ENCODE data around the gene CHD6. TPM values are rescaled to one million over a fixed set of nuclear protein-coding genes. Genes with fewer than 3 reads are reported as not detected.

Gene CHD6
- total RNA-seq, 2 donors from 2014 or later, result 40.9 to 72.0 TPM

DNA sequence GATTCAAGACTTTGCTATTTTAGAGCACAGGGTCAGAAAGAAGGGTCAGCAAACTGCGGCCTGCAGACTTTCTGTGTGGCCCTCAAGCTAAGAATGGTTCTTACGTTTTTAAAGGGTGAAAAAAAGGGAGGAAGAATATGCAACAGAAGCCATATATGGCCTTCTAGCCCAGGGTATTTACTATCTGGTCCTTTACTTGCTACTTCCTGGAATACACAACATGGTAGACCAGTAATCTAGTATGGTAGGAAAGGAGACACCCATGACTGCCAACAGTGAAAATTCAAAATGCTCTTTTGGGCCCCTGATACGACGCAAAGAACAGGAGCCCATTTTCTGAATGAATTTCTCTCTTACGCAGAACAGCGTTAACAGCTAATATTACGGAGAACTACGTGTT lies 191.2 kb downstream of the CHD6 start:
- Histone ChIP-seq H3K27ac (no peak overlapping the region), H3K9me3 (no peaks in the 10 kb centered on the region), H3K4me1 (replicated peaks) (no peaks in the 10 kb centered on the region), H3K36me3 (no peaks in the 10 kb centered on the region), H3K4me3 (no peak overlapping the region), H3K27me3 (replicated peaks; ENCODE audit: insufficient read depth) (no peaks in the 10 kb centered on the region)
- no peak for DNase-seq (ENCODE audit: low spot score)
- intact Hi-C loops (cut with DNase I), result no loop called here
- WGBS, result 87% methylated on average over 8 of the region's 8 CpGs
- TF ChIP-seq, protein P1, sequence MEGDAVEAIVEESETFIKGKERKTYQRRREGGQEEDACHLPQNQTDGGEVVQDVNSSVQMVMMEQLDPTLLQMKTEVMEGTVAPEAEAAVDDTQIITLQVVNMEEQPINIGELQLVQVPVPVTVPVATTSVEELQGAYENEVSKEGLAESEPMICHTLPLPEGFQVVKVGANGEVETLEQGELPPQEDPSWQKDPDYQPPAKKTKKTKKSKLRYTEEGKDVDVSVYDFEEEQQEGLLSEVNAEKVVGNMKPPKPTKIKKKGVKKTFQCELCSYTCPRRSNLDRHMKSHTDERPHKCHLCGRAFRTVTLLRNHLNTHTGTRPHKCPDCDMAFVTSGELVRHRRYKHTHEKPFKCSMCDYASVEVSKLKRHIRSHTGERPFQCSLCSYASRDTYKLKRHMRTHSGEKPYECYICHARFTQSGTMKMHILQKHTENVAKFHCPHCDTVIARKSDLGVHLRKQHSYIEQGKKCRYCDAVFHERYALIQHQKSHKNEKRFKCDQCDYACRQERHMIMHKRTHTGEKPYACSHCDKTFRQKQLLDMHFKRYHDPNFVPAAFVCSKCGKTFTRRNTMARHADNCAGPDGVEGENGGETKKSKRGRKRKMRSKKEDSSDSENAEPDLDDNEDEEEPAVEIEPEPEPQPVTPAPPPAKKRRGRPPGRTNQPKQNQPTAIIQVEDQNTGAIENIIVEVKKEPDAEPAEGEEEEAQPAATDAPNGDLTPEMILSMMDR (IDR thresholded peaks at IDR 0.05), result no peak
- TF ChIP-seq POLR2A (IDR thresholded peaks at IDR 0.05) (no peak), POLR2AphosphoS5 (IDR thresholded peaks at IDR 0.05) (no peak)

DNA sequence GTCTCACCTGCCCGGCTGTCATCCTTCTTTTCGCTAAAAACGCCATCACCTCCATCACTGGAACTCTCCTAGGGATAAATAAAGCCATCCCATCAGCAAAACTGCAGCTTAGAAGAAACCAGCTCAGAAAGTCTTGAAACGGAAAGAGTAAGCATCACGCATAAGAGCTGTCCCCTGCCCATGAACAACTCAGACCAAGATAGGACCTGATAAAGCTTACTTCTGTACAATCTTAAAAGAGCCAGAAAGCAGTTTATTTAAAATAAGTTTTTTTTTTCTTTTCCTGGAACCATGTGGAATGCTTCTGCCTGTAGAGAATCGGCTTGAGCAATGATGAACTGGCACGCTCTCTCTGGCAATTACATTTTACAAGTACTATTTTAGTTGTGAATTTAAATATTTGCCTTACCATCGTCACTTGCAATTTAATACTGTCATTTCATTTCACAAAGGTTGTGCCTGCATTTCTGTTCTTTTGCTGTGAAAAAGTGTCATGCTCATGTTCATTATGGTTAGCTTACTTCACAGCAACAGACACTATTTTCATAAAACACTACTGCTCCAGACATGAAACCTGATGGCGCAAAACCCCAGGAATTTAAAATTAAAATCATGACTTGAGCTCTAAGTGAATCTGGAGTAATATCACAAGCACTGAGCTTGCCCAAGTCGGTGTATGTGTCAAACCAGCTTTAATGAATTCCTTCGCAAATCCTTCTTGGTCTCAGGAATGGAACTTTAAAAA lies 191.9 kb downstream of the CHD6 start:
- Histone ChIP-seq H3K36me3 (peaks cover 0 to 4% of the 10 kb centered on the region in 2 donors), H3K27me3 (replicated peaks; ENCODE audit: insufficient read depth) (no peaks in the 10 kb centered on the region), H3K4me3 (no peak overlapping the region), H3K27ac (no peak overlapping the region), H3K4me1 (replicated peaks) (no peaks in the 10 kb centered on the region), H3K9me3 (no peaks in the 10 kb centered on the region)
- intact Hi-C loops (cut with DNase I), result no loop called here
- DNase-seq (ENCODE audit: low spot score), result no peak
- TF ChIP-seq POLR2A (IDR thresholded peaks at IDR 0.05) (no peak), POLR2AphosphoS5 (IDR thresholded peaks at IDR 0.05) (no peak)
- TF ChIP-seq, protein P1 (IDR thresholded peaks at IDR 0.05), result no peak
- WGBS, result 72% methylated on average over 11 of the region's 11 CpGs

DNA sequence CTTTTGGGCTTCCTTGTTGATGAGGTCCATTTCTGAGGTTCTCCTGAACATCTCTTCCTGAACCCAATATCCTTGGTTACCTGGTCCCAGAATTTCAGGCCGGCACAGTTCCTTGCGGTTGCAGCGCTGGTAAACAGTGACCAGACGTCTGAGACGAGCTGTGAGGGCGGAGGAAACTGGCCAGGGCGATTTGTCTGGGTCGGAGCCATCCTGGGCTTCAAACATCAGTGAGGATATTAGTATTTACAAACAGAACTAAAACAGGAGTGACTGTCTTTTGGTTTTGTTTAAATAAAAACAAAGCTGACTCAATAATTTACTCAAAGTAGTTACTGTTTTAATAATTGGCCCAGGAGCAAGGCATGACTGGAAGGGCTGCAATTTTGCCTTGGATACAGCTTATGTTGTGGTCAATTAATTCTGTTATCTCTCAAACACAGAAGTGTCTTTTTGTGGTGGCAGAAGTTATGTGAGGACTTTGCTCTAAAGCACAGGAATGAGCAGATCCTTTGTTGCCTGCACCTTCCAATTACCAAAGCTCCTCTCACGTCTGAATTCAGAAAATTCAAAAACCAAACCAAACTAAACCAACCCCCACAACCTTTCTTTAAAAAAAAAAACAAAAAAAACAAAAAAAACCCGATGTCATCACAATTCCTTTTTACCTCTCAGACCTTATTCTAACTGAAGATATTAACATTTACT lies 192.8 kb downstream of the CHD6 start:
- no peak for DNase-seq (ENCODE audit: low spot score)

DNA sequence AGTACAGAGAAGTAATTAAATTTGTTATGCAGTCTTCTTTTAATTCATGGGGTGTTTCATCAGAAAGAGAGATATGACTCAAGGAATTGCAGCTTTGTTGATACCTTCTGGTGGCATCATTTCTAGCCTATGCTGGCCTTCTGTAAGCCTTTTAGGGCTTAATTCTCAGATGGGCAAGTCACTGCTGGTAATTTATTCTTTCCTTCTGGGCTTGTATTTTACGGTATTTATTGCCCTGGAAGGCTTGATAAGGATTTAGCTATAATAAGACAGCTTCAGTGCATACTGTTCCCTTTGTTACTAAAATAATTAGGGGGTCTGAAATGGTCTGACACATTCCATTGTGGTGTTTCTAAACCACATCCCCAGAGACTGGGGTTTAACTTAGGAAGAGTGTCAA lies 193.6 kb downstream of the CHD6 start:
- WGBS, result 10% methylated on average over 1 of the region's 1 CpG
- H3K36me3 ChIP-seq, result peaks cover 0 to 5% of the 10 kb centered on the region in 2 donors
- H3K27me3 ChIP-seq (replicated peaks; ENCODE audit: insufficient read depth), result no peaks in the 10 kb centered on the region
- no peaks in the 10 kb centered on the region for H3K9me3 ChIP-seq
- DNase-seq (ENCODE audit: low spot score), result no peak
- no peaks in the 10 kb centered on the region for H3K4me1 ChIP-seq (replicated peaks)
- H3K4me3 ChIP-seq, result no peak overlapping the region
- peak overlapping the region in 1 of 2 donors; percentile 3 for H3K27ac ChIP-seq
- no peak for TF ChIP-seq POLR2AphosphoS5 (IDR thresholded peaks at IDR 0.05)
- intact Hi-C loops (cut with DNase I), result no loop called here

More for the DNA sequence above, 192.8 kb downstream of the CHD6 start:
- Histone ChIP-seq H3K27me3 (replicated peaks; ENCODE audit: insufficient read depth) (no peaks in the 10 kb centered on the region), H3K36me3 (peaks cover 0 to 5% of the 10 kb centered on the region in 2 donors), H3K4me3 (no peak overlapping the region), H3K9me3 (no peaks in the 10 kb centered on the region), H3K4me1 (replicated peaks) (no peaks in the 10 kb centered on the region), H3K27ac (peak overlapping the region; percentile 3 to 6)
- intact Hi-C loops (cut with DNase I), result no loop called here
- TF ChIP-seq POLR2AphosphoS5 (IDR thresholded peaks at IDR 0.05), result peak; percentile 6
- no peak for TF ChIP-seq POLR2A (IDR thresholded peaks at IDR 0.05)
- WGBS, result 52% methylated on average over 10 of the region's 10 CpGs

DNA sequence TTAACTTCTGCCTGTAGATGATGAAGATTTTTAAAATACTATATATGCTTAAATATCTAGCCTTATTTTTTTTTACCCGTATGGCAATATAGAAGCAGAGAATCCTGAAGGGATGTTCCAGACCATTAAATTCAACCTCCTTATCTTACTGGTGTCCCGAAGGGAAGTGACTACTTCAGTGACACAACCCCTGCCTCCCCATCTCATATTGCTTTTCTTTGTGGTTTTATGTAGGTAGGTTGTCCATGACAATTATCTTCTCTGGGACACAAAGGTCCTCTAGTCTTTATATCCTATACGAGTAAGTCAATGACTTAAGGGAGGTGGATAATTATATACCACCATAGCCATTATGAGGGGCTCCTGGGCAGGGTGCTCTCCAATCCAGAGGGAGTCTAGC lies 194.2 kb downstream of the CHD6 start:
- Histone ChIP-seq H3K4me3 (no peak overlapping the region), H3K36me3 (peaks cover 0 to 5% of the 10 kb centered on the region in 2 donors), H3K4me1 (replicated peaks) (no peaks in the 10 kb centered on the region), H3K9me3 (no peaks in the 10 kb centered on the region), H3K27me3 (replicated peaks; ENCODE audit: insufficient read depth) (no peaks in the 10 kb centered on the region), H3K27ac (no peak overlapping the region)
- no peak for DNase-seq (ENCODE audit: low spot score)
- intact Hi-C loops (cut with DNase I), result no loop called here
- TF ChIP-seq, protein P1 (IDR thresholded peaks at IDR 0.05), result no peak
- no peak for TF ChIP-seq POLR2A (IDR thresholded peaks at IDR 0.05)
- no peak for TF ChIP-seq POLR2AphosphoS5 (IDR thresholded peaks at IDR 0.05)
- 72% methylated on average over 3 of the region's 3 CpGs for WGBS

Data from prostate gland (tissue), 2 donors.